Cardiac atrium fibroblast (primary cell): ENCODE measurements around the gene RASSF3. TPM values are rescaled to one million over a fixed set of nuclear protein-coding genes. Genes with fewer than 3 reads are reported as not detected.

Experiments used
- total RNA-seq: library from RNA; depleted of rRNA; stranded (reverse); fragments of >200 nt; gene quantifications from 2 replicates; pipeline ENCODE4 v1.2.3, GENCODE V29; 2015

The RASSF3 gene
- total RNA-seq, result 9.9 and 20.4 TPM in 2 replicates

GRCh38 chr12:64610079-64610659 lies at the start of gene RASSF3:
RASSF3 (plus strand) TSS chr12:64610495; CDS start chr12:64610633, 138 bp downstream.

Other genes with a start within 250 kb of the RASSF3 start
- not detected in 2 replicates for gene C12orf56, start 219.7 kb upstream of the RASSF3 start, total RNA-seq
- 79.3 and 93.2 TPM in 2 replicates for gene XPOT, start 206.1 kb upstream of the RASSF3 start, total RNA-seq
- 11.3 and 13.2 TPM in 2 replicates for gene TBK1, start 158.4 kb upstream of the RASSF3 start, total RNA-seq
- gene GNS, start 148.9 kb downstream of the RASSF3 start, total RNA-seq, result 115 and 153 TPM in 2 replicates
- gene TBC1D30, start 214.2 kb downstream of the RASSF3 start, total RNA-seq, result under 0.01 and 2.0 TPM in 2 replicates